ENCODE measurements around the gene TMEM132C. TPM values are rescaled to one million over a fixed set of nuclear protein-coding genes. Genes with fewer than 3 reads are reported as not detected.

The TMEM132C gene
- total and polyA plus RNA-seq, 2 of the 8 experiments (the other 6 are each of a cell fraction or from before 2014, with no cell fraction given), result 0.23 to 0.76 TPM

GRCh38 chr12:128711486-128711885 lies 444.5 kb downstream of the TMEM132C start:
- DNase-seq (ENCODE audit: low read depth in 1 of 2, low spot score in 2 of 2), result no peak
- H3K23me2 ChIP-seq (ENCODE audit: low read depth, low read length), result no peaks in the 10 kb centered on the region
- H2BK20ac ChIP-seq (ENCODE audit: low read length), result no peak overlapping the region
- no peak overlapping the region for H3K4me2 ChIP-seq (ENCODE audit: insufficient read depth in 1 of 2, low read depth in 2 of 2, low read length in 2 of 2)
- no peaks in the 10 kb centered on the region for H3K36me3 ChIP-seq (ENCODE audit: control insufficient read depth in 2 of 4, insufficient read depth in 4 of 4, low read length in 3 of 4)
- no peak overlapping the region for H3K18ac ChIP-seq (ENCODE audit: extremely low read depth, low read length)
- CTCF ChIA-PET (ENCODE audit: partially characterized antibody), result no interaction called here
- no peak overlapping the region for H2BK15ac ChIP-seq (ENCODE audit: low read length)
- no peak overlapping the region for H3K27ac ChIP-seq (ENCODE audit: low read depth, low read length)
- no peak overlapping the region for H3K4ac ChIP-seq (replicated peaks; ENCODE audit: insufficient read length, low read depth, low read length)
- no peak overlapping the region for H2AFZ ChIP-seq (ENCODE audit: low read length)
- H3K79me2 ChIP-seq (ENCODE audit: control insufficient read depth in 1 of 2, insufficient read depth in 2 of 2, low read length in 2 of 2), result no peaks in the 10 kb centered on the region
- H4K8ac ChIP-seq (ENCODE audit: extremely low read depth, insufficient read depth, low read length), result no peak overlapping the region
- no peak overlapping the region for H4K91ac ChIP-seq (replicated peaks; ENCODE audit: insufficient read length, low read length)
- H3K4me3 ChIP-seq (ENCODE audit: extremely low read depth in 1 of 4, insufficient read depth in 2 of 4, low read depth in 3 of 4, low read length in 4 of 4), result no peak overlapping the region
- H3K4me1 ChIP-seq (replicated peaks in 1 of 4; ENCODE audit: control insufficient read depth in 3 of 4, insufficient read depth in 4 of 4, low read length in 3 of 4), result peaks cover 0 to 4% (median 0%) of the 10 kb centered on the region in 4 experiments; a peak in 1 of 7 replicates
- FAIRE-seq, result no peak
- H2BK5ac ChIP-seq (ENCODE audit: low read depth, low read length), result no peak overlapping the region
- no peak overlapping the region for H3K14ac ChIP-seq (ENCODE audit: insufficient read length)
- H4K5ac ChIP-seq (ENCODE audit: insufficient read length, low read depth, low read length), result no peak overlapping the region
- no peaks in the 10 kb centered on the region for H3K9me3 ChIP-seq (ENCODE audit: insufficient read depth in 2 of 2, low read depth in 1 of 2, low read length in 1 of 2)
- H3K23ac ChIP-seq (ENCODE audit: insufficient read length), result no peak overlapping the region
- POLR2A ChIA-PET (ENCODE audit: partially characterized antibody), result no interaction called here
- H3K79me1 ChIP-seq (ENCODE audit: low read depth, low read length), result no peaks in the 10 kb centered on the region
- no peak overlapping the region for H2BK12ac ChIP-seq (ENCODE audit: low read depth, low read length)
- H3K9ac ChIP-seq (replicated peaks in 1 of 4; ENCODE audit: extremely low read depth in 1 of 4, low read depth in 3 of 4, low read length in 3 of 4), result no peak overlapping the region
- TF ChIP-seq GABPA (IDR thresholded peaks at IDR 0.05; ENCODE audit: borderline replicate concordance, insufficient read depth, low read length) (no peak), KDM5A (IDR thresholded peaks at IDR 0.05; ENCODE audit: low read length) (no peak), SP1 (IDR thresholded peaks at IDR 0.05; ENCODE audit: low read depth, low read length) (no peak), E2F6 (IDR thresholded peaks at IDR 0.05) (no peak)
- no peaks in the 10 kb centered on the region for H4K20me1 ChIP-seq (replicated peaks in 1 of 2; ENCODE audit: control insufficient read depth in 1 of 2, insufficient read depth in 2 of 2, low read length in 2 of 2)
- H2AK5ac ChIP-seq (ENCODE audit: low read depth, low read length), result no peak overlapping the region
- no peak overlapping the region for H3K56ac ChIP-seq (replicated peaks; ENCODE audit: insufficient read length, low read depth, low read length)
- H3K27me3 ChIP-seq (replicated peaks in 1 of 4; ENCODE audit: control insufficient read depth in 3 of 4, extremely low read depth in 1 of 4, insufficient read depth in 3 of 4, low read length in 3 of 4), result no peaks in the 10 kb centered on the region
- H2BK120ac ChIP-seq (replicated peaks; ENCODE audit: low read depth, low read length), result no peak overlapping the region
- WGBS, 2 experiments (ENCODE audit: extremely low coverage in 1 of 2, insufficient coverage in 1 of 2, insufficient read length in 1 of 2, insufficient replicate concordance in 2 of 2, low coverage in 1 of 2, low lambda C conversion rate in 2 of 2, missing lambda C conversion rate in 1 of 2), result 90% methylated on average over 6 of the region's 9 CpGs; no CpG with 5 or more reads in 1 of the 2 experiments
